ENCODE results near the gene HHATL. TPM values are rescaled to one million over a fixed set of nuclear protein-coding genes. Genes with fewer than 3 reads are reported as not detected.

The HHATL gene
- total RNA-seq, 1 donor from 2014 or later = not detected

DNA sequence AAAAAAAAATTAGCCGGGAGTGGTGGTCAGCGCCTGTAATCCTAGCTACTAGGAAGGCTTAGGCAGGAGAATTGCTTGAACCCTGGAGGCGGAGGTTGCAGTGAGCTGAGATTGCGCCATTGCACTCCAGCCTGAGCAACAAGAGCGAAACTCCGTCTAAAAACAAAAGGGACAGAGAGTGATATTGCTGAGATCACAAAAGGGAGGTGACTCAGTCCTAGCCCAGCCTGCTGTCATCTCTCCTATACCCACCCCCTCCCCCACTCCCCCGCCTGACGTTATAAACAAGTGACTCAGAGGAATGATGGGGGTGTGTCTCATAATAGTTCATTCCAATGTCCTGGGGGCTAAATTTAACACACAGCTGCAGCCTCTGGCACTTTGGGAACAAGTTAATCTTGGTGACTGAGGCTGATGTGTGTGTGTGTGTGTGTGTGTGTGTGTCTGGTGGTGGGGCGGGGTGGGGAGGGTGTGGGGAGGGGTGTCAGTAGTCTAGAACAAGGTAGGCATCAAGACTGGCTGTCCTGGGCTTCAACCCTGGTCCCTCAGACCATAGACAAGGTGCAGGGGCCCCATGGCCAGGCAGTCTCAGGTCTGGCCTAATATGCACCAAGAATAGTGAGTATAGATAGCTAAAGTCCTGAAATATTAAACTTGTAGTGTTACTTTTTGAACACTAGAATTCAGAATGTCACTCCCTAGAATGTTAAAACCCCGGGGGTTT is 18.6 kb downstream of the HHATL start:
- DNase-seq = peak; percentile 84

DNA sequence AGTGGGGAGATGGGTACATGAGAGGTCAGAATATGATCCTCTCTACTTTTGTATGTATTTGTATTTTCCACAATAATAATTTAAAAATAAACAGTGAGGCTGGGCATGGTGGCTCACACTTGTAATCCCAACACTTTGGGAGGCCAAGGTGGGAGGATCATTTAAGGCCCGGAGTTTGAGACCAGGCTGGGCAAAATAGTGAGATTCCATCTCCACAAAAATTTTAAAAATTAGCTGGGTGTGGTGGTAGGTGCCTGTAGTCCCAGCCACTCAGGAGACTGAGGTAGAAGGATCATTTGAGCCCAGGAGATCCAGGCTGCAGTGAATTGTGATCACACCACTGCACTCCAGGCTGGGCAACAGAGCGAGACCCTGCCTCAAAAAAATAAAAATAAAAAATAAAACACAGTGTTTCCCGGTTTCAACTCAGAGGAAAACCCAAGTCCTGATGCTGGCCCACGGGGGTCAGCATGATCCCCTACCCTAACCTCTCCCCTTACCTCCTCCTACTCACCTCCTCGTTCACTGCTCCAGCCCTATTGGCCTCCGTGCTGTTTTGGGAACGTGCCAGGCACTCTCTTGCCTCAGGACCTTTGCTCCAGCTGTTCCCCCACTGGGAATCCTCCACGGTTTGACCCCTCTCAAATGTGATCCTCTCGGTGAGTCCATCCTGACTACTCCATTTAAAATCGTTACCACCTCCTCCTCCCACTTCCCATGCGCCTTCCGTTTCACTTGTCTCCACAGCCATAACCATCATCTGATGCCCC is 20.1 kb downstream of the HHATL start:
- DNase-seq = no peak

DNA sequence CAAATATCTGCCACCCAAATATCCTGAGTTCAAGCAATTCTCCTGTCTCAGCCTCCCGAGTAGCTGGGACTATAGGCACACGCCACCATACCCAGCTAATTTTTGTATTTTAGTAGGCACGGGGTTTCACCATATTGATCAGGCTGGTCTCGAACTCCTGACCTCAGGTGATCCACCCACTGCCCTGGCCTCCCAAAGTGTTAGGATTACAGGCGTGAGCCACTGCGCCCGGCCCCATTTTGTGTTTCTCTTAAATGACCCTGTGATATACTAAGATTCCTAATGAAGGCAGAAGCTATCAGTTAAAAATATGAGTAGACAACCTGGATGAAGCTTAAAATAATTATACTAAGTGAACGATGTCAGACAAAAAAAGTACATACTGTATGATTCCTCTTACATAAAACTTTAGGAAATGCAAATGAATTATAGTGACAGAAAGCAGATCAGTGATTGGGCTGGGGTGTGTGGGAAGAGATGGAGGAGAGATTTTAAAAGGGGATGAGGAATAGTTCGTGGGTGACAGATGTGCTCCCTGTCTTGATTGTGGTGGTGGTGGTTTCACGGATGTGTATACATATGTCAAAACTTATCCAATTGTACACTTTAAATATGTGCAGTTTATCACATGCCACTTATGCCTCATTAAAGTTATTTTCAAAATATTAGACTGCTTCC is 21.1 kb downstream of the HHATL start:
- DNase-seq = no peak

DNA sequence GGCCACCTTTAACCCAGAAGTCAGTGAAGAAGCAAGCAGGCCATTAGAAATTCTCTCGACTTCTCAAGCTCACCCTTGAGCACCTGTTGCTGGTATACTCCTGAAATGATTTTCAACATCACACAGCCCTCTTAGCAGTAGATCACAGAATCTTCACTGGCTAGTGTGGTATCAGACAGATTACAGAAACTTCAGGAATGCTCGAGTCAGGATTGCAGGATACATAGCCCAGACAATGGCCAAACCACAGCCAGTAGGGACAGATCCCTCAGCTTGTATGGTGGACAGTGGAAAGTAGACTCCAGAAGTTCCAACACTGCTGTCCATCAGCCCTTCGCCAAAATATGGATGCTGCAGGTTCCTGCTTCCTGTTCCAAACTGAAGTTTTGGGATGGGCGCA is 21.8 kb downstream of the HHATL start:
- DNase-seq = no peak

DNA sequence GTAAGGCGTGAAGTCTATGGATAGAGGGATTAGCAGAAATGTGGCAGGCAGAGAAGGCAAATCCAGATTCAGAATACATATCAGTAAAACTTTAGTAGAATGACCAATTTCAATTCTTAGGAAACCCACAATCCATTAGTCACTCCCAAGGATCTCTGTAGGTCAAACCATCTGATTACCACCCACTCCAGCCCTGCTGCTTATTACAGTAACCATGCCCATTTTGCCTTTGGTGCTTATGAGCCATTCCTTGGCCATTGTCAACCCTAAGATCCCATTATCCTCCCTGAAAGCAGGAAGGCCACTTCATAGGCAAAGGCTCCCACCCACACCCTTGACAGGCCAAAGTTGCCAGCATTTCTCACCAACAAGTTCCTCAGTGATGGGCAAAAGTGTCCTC is 22.3 kb downstream of the HHATL start:
- no peak for DNase-seq

DNA sequence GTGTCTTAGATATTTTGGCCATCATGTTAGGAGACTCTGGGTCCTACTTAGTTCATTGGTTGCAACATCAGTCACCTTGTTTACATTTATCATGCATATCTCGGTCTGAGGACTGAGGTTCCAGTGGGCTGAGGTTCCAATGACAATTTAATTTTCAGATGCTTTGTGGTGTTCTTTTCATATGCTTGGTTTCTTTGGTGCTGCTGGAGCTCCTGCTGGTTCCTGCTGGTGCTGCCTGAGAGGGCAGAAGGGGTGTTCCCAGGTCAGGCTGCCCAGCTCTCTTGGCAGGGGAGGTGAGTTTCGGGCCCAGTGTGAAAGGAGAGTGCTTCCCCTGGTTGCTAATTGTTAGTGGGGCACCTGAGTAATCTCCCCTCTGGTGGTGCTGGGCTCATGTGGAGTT is 24.2 kb downstream of the HHATL start:
- no peak for DNase-seq

DNA sequence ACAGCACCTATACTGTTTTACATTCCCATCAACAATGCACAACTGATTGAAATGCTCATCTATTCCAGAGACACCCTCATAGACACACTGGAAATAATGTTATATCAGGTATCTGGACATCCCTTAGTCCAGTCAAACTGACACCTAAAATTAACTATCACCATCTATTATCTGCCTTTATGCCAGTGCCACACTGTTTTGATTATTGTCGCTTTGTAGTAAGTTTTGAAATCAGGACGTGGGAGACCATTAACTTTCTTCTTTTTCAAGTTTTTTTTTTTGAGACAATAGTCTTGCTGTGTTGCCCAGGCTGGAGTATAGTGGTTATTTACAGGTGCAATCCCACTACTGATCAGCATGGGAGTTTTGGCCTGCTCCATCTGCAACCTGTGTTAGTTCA is 26.7 kb downstream of the HHATL start:
- no peak for DNase-seq

DNA sequence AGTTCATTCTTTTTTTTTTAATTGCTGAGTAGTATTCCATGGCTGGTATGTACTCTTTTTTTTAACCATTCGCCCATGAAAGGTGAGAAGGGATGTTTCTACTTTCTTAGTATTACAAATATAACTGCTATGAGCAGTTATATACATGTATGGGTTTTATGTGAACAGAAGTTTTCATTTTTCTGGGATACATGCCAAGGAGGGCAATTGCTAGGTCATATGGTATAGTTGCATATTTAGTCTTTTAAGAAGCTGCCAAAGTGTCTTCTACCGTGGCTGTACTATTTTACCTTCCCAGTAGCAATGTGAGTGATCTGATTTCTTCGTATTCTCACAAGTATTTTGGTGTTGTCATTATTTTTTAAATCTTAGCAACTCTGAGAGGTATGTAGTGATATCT is 28.5 kb downstream of the HHATL start:
- DNase-seq = no peak

DNA sequence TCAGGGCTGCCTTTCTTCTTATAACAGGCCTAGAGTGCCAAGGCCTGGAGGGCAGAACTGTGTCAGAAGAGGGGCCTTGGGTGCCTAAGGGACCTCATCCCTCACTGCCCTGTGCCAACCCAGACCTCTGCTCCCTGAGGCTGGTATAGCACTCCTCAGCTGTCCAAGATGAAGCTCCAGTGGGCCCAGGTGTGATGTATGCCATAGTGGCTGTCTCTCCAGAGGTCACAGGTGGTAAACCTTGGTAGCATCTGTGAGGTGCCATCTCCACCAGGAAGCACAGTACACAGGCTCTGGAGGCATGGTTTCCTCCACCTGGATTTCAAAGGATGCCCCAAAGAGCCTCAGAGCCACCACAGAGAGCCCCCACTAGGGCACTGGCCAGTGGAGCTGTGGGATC is 29.5 kb downstream of the HHATL start:
- no peak for DNase-seq

DNA sequence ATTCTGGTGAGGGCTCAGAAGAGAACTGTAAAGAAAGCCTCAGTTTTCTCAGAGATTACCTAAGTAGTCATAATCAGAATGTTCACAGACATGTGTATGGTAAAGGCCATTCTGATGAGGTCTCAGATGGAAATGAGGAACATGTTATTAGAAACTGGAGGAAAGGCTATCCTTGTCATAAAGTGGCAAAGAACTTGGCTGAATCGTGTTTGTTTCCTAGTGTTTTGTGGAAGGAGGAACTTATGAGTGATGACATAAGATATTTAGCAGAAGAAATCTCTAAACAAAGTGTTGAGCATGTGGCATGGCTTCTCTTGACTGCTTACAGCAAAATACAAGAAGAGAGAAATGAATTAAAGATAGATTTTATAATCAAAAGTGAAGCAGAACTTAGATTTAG is 30.1 kb downstream of the HHATL start:
- DNase-seq = no peak

DNA sequence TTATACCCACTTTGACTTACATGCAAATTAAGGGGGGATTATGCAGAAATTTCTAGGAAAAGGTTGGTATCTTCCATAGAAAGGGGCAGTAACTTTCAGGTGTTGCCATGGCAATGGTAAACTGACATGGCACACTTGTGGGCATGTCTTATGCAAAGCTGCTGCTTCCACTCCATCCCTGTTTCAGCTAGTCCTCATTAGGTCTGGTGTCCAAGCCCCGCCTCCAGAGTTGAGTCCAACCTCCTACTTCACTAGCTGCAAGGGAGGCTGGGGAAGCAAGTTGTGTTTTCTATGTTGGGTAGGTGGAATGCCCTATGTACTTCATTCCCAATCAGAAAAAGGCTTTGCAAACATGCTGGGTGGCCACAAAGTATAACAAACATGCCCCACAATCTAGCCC is 31.9 kb downstream of the HHATL start:
- DNase-seq = no peak

DNA sequence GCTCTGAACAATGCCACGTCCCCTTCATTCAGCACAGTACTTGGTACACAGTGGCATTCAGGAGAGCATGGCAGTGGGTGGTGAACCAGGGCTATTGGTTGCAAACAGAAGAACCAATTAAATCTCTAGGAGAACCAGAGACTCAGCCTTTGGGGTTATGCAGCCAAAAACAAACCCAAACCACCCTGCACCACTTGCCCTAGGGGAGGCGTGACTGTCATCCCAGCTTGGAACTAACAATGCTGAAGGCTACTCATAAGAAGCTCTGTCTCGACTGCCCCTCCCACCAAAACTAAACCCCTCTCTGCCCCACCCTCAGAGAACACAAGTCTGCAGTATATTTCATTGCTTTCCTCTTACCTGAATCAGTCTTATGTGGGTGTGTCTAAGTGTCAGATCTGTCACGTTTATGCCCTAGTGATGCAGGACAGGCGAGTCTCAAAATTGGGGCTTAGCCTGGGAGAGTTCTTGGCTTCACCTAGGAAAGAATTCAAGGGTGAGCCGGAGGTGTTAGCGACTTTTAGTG is 32.5 kb downstream of the HHATL start:
- DNase-seq = no peak

DNA sequence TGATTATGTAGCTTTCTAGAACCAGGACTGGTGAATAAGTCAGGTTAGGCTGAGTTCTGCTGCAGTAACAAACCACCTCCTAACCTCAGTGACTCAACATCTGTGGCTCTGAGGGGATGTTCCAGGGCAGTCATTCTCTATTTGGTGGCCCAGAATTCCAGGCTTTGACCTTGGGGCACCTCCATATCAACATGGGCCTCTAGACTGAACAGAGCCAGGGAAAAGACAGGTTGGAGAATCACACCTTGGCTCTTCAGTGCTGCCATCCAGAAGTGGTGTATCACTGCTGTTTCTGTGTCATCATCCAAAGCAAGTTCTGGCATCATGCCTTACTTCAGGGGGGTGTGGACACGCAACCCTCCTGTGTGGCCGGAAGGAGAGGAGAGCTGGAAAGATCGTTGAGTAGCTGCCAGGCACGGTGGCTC is 33.8 kb downstream of the HHATL start:
- DNase-seq = no peak

DNA sequence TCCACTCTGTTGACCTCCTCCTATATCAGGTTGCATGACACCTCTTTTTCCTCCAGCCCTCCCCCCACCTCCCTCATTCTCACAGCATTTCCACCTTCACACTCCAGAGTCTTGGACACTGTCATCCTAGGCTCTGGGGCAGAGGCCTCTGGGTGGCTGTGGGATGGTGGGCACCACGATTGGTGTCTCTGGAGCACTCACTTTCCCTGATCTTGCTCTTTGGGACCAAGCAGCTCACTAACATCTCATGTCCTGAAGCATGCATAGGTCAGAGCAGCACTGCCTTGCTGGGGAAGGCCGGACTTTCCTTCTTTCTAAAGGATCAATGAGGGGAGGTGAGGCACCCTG is 34.2 kb downstream of the HHATL start:
- no peak for DNase-seq

DNA sequence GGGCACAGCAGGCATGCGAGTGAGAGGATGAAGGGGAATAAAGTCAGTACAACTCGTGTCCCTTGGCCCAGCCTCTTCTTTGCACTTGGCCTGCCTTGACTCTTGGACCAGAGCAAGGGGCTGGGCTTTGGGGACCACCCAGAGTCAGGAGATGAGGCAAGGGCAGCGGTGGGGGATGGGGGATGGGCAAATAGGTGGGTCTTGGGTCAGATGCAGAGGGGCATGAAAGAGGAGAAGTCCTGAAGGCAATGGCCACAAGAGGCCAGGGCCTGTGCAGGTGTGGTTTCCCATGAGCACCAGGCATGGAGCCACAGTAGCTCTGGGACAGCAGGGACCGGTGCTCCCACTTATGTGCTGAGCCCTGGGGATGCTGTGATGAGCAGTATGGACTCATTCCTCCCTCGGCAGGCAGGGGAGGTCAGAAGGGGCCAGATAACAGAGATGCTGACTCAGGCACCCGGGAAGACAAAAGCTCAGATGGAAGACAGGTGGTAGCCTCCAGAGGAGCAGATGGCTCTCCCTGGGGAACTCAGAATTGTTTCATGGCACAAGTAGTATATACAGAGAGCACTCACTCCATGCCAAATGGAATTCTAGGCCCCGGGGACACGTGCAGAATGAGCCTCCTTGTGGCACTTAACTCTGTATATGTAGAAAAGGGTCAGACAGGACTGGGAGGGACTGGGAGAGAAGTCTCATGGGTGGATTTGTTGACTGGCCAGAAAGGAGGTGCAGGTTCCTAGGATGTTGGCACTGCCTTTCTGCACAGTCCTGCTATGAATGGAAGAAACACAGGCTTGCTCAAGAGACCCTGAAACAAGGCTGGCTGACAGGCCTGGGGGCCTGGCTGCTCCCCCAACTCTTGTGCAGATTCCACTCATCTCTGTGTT is 34.8 kb downstream of the HHATL start:
- DNase-seq = no peak

DNA sequence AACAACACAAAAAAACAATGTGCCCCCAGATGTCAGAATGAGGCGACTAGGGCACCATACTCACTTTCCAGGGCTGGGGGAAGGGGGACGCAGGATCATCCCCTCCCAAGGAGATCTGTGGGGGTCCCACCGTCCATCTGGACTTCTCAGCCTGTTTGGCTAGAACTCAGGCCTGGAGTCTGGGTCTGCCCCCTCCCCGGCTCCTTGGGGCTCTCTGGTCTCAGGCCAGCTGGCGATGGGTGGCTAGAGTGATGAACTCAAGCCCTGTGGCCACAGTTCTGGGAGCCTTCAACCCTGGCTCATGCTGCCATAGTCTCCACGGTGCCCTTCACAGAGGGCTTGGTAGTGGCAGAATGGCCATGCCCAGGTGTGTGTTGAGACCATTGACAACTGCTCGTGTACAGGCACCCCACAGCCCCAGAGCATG is 35.5 kb downstream of the HHATL start:
- no peak for DNase-seq

DNA sequence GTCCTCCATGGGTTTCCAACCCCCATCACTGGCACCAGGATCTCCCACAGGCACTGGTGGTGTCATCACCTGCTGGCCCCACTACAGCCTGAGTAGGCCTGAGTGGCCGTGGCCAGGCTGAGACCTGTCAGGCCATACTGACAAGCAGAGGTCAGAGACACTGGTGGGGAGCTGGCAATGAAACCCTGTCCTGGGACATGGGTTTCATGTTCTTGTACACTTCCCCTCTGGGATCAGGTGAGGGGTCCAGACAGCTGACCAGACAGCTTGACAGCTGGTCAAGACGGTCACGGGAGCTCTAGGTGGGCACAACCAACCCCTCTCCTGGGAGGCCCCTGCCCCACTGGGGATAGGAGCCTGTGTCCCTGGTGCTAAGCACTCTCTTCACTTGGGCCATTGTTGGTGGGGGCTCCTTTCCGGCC is 36.0 kb downstream of the HHATL start:
- DNase-seq = no peak

DNA sequence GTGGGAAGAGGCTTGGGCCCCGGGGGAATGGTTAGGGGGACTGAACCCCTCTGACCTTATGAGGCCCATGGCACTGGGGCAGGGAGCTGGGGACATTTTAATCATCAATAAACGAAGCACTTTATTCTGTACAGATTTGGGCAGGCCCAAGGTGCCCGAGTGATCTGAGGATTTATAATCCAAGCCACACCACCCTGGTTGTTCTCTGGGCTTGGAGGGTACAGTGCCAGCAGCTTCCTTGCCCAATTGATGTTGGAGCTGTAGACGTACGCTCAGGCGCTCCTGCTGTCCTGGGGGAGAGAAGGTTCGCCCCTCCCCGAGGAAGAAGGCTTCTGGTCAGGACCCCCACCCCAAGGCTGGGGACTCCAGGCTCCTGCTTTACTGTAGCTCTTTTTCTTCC is 36.6 kb downstream of the HHATL start:
- DNase-seq = no peak

DNA sequence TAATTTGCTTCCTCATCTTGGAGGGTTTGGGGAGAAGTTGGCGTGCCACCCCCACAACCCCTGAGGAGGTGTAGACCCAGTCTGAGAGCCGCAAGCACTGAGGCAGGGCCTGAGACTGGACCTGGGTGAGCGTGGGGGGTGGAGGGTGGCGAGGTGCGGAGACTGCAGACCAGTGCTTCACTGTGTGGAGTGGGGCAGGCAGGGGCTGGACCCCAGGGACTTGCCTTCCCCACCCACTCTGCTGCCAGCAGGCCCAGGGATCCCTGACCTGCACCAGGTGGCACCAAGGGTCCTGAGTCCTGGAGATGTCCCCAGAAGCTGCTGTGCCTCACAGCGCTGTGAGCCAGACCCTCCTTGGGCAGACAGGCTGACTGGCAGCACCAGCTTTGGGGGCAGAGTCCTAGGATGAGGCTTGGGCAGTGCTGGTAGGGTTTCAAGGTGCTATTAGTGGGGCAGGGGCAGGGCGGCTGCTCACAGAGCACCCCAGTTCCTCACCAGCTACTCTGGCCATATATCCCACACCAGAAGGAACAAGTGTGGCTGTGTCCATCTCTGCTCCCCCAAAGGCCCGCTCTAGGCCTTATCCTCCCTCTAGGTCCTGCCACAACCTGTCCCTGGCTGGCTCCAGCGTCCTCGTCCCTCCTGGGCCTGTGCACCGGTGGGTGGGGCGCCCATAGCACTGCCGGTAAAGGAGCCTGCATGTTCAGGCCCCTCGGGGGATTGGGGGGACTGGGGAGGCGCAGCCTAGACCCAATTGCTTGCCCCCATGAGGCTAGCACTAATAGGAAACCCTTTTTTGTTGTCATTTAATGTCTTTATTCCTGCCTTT is 37.3 kb downstream of the HHATL start:
- DNase-seq = no peak

DNA sequence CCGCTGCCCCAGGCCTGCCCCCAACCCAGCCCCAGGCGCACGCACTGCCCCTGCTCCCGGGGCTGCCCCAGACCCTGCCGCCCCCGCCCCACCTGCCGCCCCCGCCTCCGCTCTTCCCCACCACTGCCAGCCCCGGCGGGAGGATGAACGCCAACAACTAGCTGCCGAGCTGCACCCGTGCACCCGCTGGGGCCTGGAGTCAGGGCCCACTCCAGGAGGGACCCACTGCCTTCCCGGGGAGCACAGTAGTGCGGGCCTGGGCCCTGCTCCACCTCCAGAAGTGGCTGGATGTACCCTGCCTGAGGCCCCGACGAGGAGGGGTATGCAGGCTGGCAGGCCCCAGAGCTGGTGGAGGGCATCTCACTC is 38.2 kb downstream of the HHATL start:
- no peak for DNase-seq

Data from occipital lobe (tissue), 2 donors.